GM19240 (cell line): Measurements from ENCODE around the gene GNG12.

Experiments
- DNase-seq: peaks from one replicate; pipeline ENCODE4 v3.0.0; 2011; ENCODE audit warnings: low spot score; ENCODE audit not compliant: insufficient read length

The GNG12 gene

GRCh38 chr1:67755160-67755559 lies 78.1 kb downstream of the GNG12 start:
- no peak for DNase-seq

GRCh38 chr1:67754526-67754920 lies 78.7 kb downstream of the GNG12 start:
- no peak for DNase-seq

DNA sequence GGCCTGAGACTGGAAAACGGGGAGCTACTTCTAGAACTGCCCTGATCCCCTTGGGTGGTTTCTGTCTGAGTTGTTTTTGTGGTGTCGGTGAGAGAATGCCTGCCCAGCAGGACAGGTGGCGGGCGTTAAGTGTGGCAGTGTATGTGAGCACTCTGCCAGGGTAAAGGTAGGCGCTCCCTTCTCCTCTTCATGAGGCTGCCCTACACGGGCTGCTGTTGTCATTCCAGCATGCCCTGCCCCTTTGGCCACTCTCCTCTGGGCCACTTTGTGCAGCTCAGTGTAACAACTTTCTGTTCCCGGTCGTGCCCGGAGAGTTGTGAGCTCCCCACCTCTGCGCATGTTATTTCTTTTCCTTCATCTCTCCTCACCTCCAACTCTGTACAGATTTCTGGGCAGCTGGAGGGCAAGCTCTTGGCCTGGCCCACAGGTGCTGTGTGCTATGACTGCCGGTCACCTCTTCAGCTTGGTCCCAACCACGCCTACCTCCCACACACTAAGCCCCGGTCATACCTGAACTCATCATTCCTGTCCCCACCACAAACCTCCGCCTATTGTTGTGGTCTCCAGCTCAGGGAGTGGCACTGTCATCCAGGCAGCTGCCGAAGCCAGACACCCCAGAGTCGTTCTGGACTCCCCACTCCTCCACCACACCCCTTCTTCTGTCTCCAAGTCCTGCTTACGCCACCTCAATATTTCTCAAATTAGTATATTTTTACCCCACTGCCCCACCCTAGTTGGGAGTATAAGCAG lies 79.3 kb downstream of the GNG12 start:
- DNase-seq, result no peak

- DNase-seq, result no peak
These were observed 81.0 kb downstream of the GNG12 start for GRCh38 chr1:67752306-67752705.

DNA sequence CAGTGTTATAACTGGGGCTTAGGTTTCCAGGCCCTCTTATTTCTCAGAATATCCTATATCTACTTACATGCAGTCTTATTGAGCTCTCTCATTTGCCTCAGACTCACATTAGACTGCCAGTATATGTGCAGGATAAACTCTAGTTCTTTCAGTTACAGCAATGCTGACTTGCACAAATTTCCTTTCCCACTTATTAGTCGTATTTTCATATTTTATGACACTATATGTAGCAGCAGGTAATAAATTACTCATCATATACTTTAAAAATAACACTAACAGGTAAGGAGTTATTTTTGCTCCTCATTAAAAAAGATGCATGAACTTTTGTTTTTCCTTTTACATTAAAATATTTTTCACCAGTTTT lies 82.6 kb downstream of the GNG12 start:
- no peak for DNase-seq

GRCh38 chr1:67749844-67750690 lies 83.2 kb downstream of the GNG12 start:
- DNase-seq, result no peak

GRCh38 chr1:67749263-67749843 lies 83.9 kb downstream of the GNG12 start:
- no peak for DNase-seq

- no peak for DNase-seq
These were observed 84.6 kb downstream of the GNG12 start for GRCh38 chr1:67748630-67749029.

- no peak for DNase-seq
These were observed 85.4 kb downstream of the GNG12 start for GRCh38 chr1:67747671-67748546.

GRCh38 chr1:67745875-67746698 lies 87.2 kb downstream of the GNG12 start:
- DNase-seq, result no peak

DNA sequence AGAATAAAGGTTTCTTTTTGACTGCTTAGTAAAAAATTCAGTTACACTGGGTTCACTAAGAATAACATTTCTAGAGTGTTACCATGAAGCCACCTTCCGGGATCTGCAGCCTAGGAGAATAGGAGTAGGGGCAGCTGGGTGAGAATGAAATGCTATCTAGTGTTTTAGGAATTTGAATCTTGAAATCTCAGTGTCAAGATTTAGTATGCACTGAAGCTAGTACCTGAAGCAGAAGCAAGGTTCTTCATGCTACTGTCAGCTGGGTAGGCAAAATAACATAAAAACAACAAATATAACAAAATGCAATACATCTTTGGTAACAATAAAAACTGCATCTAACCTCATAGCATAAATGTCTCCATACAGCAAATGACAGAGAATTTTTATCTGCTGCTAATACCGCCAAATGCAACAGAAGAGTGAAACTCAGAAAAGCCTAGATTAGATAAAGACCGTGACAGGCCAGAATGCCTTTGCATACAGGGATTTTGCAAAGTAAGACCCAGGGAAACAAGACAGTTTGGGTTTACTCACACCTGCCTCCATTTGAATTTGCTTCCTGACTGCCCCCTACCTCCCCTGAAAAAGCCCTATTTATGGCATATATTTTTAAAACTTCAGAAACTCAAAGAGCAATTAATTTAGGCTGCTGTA lies 90.1 kb downstream of the GNG12 start:
- no peak for DNase-seq

DNA sequence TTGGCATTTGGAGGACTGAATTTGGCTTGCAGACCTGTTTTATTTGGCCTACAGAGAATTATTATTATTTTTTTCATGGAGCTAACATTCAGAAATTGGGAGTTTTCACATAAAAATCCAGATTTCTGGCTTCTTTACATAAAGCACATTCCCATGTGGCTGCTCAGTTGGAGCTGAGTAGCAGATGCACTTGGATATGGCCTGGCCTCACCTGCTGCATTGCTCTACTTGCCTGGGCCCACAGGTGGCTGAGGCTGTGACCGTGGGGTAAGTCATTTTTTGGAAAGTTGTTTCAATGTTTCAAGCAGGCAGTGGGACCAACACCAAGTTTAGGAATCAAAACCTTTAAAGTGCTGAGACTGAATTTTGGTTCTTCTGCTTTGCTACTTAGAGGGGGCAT lies 91.5 kb downstream of the GNG12 start:
- no peak for DNase-seq

DNA sequence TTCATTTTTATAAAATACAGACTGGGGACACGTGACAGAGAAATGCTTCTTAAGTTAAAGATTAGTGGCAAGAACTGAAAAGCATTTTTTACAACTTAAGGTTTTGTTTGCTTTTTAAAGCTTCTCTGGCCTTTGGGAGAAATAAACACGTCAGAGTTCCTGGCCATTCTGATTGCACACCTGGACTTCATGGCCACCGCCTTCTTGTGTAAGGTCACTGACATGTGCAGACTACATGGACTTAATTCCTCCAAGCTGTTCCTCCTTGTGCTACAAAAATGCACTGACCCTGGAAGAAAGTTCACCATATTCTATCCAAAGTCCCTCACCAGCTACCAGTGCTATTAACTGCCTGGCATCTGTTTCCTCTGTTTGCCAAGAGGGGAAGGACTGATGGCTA lies 92.1 kb downstream of the GNG12 start:
- no peak for DNase-seq

GRCh38 chr1:67740543-67740942 lies 92.7 kb downstream of the GNG12 start:
- DNase-seq, result no peak

- no peak for DNase-seq
These were observed 93.9 kb downstream of the GNG12 start for GRCh38 chr1:67739361-67739760.

GRCh38 chr1:67738401-67738800 lies 94.9 kb downstream of the GNG12 start:
- DNase-seq, result no peak

GRCh38 chr1:67737875-67738274 lies 95.4 kb downstream of the GNG12 start:
- no peak for DNase-seq

DNA sequence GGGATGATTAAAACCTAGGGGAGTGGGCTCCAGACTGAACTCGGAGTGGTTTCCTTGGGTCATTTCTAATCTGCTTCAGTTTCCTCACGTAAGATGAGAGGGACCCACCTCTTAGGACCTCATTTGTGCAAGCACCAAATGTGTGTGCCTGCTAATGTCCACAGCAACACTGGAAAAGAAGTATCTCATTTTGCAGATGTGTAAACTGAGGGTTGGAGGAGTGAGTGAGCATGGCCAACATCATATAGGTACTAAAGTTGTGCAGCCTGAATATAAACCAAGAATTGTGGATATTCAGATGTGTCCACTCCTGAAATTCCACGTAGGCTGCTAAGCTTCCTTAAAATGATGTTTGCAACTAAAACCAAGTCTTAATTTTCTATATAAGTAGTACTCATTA lies 96.5 kb downstream of the GNG12 start:
- no peak for DNase-seq

DNA sequence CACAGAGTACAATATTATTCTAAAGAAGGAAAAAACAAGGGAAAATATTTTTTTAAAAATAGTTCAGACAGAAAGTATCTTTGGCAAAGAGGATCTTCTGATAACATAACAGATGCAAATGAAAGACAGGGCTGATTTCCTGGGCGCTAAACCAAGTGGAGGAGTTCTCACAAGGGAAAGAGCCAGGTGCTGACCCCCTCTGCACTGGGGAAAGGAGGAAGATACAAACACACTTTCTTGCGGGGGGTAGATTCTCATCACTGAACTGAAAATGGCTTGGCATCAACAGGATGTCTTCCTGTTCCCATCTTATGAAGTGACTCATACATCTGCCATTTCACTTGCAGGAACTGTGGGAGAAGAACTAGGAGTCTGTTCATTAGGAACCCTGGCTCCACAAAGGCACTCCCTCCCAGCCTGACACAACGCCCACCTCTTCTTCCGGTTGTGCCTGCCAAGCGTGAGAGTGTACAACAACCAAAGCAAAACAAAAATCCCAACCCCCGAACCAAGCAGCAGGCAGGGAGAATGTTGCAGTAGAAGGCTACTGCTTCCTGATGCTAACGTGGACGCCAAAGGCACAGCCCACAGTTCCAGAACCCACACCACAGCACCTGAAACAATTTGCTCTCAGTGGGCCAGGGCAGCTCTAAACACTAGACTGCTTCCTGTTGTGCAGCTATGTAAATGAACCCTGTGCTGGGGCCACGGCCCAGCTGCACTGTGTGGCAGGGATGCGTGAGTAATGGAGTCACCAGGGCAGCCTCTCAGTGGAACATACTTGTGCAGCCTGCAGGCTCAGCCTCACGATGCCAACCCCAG lies 97.2 kb downstream of the GNG12 start:
- peak; percentile 29 for DNase-seq
